AG08396 (cell line): ENCODE measurements around the gene LITAF.
"Not testable (repeated sequence)": the region's sequence is repeated elsewhere in the genome, so short reads cannot be mapped to it uniquely, and the experiment has no call there.

Source experiments
- DNase-seq: peaks from one replicate; pipeline ENCODE4 v3.0.0; 2012; ENCODE audit warnings: low spot score, mixed read lengths

The LITAF gene

DNA sequence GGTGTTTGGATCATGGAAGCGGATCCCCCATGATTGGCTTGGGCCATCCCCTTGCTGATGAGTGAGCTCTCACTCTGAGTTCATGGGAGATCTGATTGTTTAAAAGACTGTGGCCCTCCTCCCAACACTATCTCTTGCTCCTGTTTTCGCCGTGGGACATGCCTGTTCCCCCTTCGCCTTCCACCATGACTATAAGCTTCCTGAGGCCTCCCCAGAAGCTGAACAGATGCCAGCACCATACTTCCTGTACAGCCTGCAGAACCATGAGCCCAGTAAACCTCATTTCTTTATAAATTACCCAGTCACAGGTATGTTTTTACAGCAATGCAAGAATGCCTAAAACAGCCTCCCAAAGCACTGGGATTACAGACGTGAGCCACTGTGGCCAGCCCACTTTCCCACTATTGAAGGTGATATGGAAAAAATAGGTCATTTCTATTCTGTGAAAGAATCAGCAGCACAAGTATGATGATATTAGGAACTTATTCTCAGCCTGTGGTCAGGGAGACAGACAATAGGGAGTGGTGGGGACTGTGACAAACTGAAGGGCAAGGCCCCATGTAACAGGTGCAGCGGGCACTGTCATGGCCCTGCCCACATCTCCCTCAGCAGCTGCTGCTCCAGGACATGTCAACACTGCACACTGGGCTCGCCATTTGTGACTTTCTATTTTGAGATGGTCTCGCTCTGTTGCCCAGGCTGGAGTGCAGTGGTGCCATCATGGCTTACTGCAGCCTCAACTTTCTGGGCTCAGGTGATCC, 33.7 kb upstream of the LITAF start:
- DNase-seq, result no peak

GRCh38 chr16:11619327-11619851, 32.7 kb upstream of the LITAF start:
- DNase-seq, result no peak

DNA sequence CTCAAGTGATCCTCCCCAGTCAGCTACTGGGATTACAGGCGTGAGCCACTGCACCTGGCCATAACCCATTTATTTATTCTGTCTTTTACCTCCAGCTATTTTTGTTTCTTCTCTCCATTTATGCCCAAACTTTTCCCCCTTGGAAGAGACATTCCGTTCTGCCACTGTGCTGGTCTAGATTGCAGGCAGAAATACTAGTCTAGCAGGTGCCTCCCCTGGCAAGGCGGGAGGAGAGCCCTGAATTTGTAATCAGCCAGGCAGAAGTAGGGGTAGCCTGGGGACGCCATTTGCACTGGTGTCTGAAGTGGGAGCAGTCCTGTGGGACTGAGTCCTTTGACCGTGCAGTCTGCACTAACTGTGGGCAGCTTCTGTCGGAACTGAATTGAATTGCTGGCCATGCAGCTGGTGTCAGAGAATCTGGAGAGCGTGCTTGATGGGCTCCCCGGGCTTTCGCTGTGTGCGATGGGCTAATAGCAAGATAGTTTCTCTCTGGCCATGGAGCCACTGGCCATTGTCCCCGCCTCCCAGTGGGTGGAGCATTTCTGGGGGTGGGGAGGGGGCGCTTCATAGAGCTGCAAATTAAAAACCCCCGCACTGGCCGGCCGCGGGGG, 31.5 kb upstream of the LITAF start:
- no peak for DNase-seq

DNA sequence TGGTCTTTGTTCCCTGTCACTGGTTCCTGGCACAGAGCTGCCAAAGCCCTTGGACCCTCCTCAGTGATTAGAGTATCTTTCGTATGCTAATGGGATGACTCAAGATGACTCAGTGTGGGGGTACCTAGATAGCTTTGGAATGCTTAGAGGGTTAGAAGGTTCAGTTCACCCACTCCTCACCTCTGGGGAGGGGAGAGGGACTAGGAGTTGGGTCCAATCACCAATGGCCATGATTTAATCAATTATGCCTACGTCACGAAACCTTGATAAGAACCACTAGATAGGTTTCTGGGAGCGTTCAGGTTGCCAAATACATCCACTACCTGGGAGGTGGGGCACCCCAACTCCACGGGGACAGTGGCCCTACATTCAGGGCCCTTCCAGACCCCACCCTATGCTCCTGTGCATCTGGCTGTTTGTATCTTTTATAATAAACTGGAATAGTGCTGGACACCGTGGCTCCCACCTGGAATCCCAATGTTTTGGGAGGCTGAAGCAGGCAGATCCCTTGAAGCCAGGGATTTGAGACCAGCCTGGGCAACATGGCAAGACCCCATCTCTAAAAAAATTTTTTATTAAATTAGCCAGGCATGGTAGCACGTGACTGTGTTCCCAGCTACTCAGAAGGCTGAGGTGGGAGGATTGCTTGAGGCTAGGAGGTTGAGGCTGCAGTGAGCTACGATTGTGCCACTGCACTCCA, 29.2 kb upstream of the LITAF start:
- DNase-seq, result no peak

DNA sequence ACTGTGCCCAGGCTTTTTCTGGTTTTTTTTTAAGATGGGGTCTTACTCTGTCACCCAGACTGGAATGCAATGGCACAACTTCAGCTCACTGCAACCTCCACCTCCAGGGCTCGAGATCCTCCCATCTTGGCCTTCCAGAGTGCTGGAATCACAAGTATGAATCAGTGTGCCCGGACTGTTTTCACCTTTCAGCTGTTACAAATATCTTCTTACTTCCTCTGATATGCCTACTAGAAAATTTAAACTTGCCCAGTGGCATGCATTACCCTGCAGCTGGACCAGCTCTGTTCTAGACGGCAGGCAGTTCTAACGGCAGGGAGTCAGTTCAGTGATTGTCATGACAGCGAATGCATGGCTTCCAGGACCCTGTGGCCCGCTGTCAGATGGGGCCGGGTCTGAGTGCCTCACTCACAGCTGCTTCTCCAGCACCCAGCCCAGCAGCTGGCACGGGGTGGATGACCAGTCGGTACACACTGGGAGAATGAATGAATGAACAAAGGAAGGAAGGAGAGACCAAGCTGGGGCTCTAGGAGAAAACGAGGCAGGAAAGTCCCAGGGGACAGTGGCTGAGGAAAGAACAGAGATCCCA, 28.0 kb upstream of the LITAF start:
- no peak for DNase-seq

DNA sequence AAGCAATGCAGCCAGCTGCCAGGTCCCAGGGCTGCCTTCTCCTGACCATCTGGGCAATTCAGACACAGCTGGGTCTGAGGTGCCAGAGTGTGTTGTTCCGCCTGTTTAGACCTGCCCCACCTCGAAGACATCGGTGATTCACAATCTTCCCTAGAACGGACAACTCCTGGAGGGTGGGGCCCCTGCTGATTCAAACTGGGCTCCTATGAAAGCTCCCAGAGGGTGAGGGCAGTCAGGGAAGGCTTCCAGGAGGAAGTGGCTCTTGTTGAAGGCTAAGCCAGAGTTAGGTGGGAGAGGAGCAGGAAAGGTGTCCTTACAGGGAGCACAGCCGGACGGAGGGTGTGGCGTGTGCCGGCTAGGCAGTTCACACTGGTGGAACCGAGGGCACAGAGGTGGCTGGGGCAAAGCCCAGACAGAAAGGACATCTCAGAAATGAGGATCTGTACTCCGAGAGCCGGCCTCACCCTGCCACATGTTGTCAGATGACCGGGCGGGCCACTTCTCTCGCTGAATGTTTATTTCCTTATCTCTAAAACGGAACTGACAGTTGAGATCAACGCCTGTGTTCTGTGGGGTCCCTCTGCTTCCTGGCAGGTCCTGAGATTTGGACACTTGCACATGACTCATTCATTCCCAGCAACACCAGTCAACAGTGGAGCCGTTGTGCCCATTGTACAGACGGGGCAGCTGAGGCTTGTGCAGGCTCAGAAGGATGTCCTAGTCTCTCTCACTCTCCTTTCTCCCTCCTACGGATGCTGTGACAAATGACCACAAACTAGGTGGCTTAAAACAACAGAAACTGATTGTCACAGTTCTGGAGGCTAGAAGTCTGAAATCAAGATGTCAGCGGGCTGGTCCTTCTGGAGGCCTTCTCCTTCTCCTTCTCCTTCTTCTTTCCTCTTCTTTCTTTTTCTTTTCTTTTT, 26.9 kb upstream of the LITAF start:
- no peak for DNase-seq

DNA sequence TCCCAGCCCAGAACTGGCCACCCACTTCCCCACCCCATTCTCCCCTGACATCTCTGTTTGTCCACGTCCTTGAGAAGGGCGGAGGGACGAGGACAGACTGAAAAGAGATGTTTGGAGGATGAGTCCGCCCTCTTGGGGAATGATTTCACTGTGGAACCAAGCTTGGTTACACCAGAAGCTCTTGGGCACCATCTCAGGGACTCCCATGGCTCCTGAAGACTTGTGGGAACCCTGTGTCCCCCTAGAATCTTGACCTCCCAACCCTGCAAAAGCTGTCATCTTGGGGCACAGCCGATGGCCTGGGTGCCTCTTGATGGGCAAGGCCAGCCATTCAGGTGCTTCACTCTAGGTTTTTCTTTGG, 25.9 kb upstream of the LITAF start:
- DNase-seq, result no peak

DNA sequence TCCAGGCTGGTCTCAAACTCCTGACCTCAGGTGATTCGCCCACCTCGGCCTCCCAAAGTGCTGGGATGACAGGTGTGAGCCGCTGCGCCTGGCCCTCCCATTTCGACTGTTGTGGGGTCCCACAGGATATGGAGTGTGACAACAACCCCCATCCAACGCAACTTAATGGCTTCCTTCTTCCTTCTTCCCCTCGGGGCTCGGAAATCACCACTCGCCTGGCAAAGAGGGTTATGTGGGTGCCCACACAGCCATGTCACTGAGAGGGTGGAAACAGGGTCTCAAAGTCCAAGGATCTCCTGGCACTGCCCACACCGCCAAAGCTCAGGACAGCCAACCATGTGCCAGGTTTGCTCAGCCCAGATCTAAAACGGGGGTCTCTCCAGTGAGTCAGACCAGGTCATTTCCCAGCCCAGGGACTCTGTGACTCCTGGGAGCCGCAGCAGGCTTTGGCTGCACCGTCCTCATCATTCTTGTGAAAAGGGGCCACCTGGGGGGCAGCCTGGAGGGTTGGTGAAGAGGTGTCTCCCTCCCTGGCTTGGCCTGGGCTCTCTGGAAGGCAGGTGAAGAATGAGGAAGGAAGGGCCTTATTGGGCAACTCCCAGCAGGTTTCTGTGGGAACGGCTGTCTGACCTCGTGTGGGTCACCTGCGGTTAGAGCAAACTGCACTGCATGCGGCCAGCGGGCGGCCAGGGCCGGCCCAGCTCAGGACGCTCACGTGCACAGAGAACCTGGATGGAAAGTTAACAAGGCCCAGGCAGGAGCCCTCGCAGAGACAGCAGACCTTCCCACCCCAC, 25.3 kb upstream of the LITAF start:
- no peak for DNase-seq

- no peak for DNase-seq
These were observed 23.9 kb upstream of the LITAF start for GRCh38 chr16:11610580-11610979.

DNA sequence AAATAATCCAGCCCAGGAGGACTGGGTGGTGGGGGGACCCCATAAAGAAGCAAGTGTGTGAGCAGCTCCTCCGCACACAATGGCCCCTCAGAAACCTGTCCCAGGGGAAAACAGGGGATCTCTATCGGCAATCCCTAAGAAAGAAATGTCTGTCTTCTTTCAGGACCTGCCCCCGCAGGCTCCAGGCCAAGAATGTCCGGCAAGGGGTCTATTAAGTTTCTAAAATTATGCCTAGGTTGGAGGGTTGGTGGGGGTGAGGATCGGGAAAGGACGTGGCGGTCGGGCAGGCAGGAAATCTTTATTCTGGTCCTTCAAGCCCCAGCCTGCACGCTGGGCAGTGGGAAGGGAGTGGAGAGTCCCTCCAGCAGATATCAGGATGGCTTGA, 23.4 kb upstream of the LITAF start:
- no peak for DNase-seq

DNA sequence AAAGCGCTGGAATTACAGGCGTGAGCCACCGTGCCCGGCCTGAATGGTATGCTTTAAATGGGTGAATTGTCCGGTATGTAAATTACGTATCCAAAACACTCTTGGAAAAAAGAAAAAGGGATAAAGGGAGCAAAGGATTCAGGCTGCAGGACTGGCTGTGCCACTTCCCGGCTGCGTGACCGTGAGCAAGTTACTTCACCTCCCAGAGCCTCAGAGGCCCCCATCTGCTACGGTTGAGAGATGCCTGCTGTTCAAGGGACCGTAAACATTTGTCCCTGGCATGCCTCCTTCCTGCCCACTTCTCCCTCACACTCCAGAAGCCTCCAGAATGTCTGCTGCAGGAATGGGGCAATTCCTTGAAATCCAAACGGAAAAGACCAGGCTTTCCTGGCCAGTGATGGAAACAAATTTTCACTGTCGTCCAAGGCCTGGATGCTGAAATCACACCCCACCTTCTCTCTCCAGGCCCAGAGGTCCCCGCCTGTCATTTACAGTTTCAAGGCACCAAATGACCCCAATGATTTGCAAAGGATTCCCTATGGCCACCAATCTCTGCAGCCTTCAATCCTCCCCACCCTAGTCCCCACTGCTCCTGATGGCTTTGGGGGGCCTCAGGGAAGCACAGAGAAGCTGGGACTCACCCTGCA, 22.9 kb upstream of the LITAF start:
- DNase-seq, result no peak

GRCh38 chr16:11605891-11606290, 19.2 kb upstream of the LITAF start:
- no peak for DNase-seq

DNA sequence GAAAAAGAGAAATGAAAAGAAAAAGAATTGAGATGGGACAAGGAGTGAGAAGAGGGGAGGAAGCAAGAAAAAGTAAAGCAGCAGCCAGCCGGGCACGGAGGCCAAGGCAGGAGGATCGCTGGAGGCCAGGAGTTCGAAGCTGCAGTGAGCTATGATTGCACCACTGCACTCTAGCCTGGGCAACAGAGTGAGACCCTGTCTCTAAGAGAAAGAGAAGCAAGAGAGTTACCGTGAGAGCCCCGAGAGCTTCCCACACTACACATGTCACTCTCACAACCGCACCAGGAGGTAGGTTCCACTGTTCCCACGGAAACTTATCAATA, 18.8 kb upstream of the LITAF start:
- no peak for DNase-seq

DNA sequence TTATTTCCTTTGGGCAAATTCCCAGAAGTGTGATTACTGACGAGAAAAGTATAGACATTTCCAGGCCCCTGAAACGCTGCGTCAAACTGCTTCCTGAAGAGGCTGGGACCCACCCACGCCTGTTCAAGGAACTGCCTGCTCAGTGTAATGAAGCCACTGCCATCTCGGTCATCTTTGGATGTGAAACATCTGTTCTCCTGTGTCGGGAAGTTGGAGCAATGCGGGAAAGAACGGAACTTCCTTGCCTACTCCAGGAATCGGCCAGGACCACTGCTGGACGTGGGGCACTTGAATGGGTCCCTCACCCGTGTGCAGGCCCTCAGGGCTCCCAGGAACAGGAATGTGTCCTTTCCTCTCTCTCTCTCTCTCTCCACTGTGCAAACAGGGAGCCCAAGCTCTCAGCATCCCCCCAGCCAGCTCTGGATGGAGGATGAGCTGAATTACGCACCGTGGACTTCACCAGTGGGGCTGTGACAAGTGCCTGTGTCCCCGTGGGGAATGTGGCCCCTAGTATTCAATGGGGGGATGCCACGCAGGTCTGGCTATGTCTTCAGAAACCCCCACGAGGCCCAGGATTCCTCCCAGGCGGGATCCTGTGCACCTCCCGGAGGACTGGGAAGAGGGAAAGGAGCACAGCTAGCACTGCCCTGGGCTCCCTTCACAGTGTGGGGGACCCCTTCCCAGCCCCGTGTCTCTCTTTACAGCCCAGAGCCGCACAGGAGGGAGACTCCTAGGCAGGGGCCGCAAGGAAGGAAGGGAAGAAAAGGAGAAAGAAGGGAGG, 18.3 kb upstream of the LITAF start:
- DNase-seq, result no peak

DNA sequence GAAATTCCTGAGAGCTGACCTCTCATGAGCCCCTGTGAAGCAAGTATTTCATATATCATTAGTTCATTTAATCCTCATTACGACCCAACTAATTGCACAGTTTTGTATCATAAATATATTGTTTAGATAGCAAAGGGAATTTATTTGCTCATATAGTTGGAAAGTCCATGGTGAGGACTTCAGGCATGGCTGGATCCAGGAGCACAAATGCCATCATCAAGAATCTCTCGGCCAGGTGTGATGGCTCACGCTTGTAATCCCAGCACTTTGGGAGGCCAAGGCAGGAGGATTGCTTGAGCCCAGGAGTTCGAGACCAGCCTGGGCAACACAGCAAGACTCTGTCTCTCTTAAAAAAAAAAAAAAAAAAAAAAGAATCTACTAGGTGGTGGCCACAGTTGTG, 17.6 kb upstream of the LITAF start:
- not testable (repeated sequence) for DNase-seq

DNA sequence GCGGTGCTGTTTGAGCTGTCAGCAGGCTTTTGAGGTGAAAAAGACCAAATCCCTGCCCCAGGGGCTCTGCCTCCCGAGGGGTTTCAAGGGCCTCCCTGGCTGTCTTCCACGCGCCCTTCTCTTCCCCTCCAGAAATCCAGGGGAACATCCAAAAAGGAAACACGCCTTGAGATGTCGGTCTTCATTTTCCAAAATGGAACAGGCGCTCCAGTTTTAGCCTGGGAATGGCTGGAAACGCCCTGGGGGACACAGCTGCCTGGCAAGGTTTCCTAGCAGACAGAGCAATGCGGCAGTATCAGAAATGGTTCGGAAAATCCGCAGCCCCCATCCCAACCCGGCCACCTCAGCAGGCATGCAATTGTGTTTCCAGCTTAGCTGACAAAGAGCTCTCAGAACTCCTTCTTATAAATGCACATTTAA, 16.6 kb upstream of the LITAF start:
- no peak for DNase-seq

DNA sequence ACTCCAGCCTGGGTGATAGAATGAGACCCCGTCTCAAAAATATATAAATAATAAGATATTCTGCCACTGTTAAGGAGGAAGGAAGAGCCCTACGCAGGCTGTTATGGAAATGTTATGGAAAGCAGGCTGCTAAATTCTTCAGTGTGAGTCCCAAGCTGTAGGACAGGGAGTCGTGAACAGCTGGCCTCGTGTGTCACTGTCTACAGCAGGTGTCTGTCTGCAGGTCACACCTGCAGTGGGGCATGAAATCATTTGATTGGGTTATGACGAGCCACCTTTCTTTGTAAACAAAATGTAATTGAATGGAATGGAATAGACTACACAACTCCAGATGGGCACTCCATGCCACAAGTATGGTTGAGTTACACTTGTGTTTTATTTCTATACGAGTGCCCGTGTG, 15.6 kb upstream of the LITAF start:
- no peak for DNase-seq

DNA sequence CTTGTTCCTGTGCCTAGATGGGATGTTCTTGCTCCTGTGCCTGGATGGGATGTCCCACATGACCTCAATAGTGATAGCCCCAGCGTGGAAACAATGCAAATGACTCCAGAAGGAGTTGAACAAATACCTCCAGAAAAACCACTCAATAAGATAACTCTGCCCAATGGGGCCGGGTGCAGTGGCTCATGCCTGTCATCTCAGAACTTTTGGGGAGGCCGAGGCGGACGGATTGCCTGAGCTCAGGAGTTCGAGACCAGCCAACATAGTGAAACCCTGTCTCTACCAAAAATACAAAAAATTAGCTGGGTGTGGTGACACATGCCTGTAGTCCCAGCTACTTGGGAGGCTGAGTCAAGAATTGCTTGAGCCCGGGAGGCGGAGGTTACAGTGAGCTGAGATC, 15.2 kb upstream of the LITAF start:
- DNase-seq, result no peak

DNA sequence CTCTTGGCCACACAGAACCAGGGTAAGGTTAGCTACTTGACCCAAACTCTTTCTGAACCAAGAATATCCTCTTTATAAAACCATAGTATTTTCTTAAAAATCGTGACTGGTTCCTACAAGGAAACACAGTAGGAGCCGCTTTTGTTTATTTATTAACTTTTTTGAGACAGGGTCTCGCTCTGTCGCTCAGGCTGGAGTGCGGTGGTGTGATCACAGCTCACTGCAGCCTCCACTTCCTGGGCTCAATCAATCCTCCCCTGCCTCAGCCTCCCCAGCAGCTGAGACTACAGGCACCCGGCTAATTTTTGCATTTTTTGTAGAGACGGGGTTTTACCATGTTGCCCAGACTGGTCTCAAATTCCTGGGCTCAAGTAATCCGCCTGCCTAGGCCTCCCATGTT, 14.7 kb upstream of the LITAF start:
- DNase-seq, result no peak

- no peak for DNase-seq
These were observed 12.9 kb upstream of the LITAF start for GRCh38 chr16:11599579-11599978.
